Fibroblast of lung (primary cell): ENCODE results near the gene SMAD2.

Experiments
- CTCF ChIP-seq, 2 donors: IDR thresholded peaks in 1 of 2; conservative IDR thresholded peaks in 1 of 2; 1 replicate in 1 of 2; 2 replicates in 1 of 2; pipeline ENCODE4 v1.5.1; 2011 to 2012; ENCODE audit warnings: low read length in 2 of 2, control low read depth in 1 of 2, inconsistent platforms in 1 of 2, low read depth in 1 of 2, mild to moderate bottlenecking in 1 of 2
- EZH2 ChIP-seq: IDR thresholded peaks from 2 replicates; pipeline ENCODE4 v1.5.1; 2012; ENCODE audit warnings: low read length, control low read depth, mild to moderate bottlenecking; ENCODE audit errors: missing control alignments

- TF ChIP-seq CTCF (conservative IDR thresholded peaks at IDR 0.05 in 1 of 2, IDR thresholded peaks at IDR 0.05 in 1 of 2; ENCODE audit: low read depth in 1 of 2, low read length in 2 of 2) = no peak
- no peak for TF ChIP-seq EZH2
Observed at GRCh38 chr18:47898696-47899095, 31.8 kb downstream of the SMAD2 start.
